ENCODE data around the gene CD74. TPM values are rescaled to one million over a fixed set of nuclear protein-coding genes. Genes with fewer than 3 reads are reported as not detected.

The CD74 gene
- total and polyA plus RNA-seq, 2 of the 13 experiments (the other 11 are each of a cell fraction or from before 2014, with no cell fraction given) = 34.1 to 84.4 TPM

- TF ChIP-seq ZBTB39 (CRISPR knock-in tag; IDR thresholded peaks at IDR 0.05) (0 out of 2 replicates have a peak, but pooled peaks have one; percentile 31), TSC22D2 (CRISPR knock-in tag; IDR thresholded peaks at IDR 0.05; ENCODE audit: borderline replicate concordance) (no peak), GABPB1 (CRISPR knock-in tag; IDR thresholded peaks at IDR 0.05) (peak; percentile 51), EZH2 (conservative IDR thresholded peaks at IDR 0.05; ENCODE audit: low read depth, low read length) (no peak), MXD3 (CRISPR knock-in tag; IDR thresholded peaks at IDR 0.05) (peak; percentile 29; the same call in 1 of the 2 replicates), BCL6 (CRISPR knock-in tag; IDR thresholded peaks at IDR 0.05) (no peak), POLR2A (IDR thresholded peaks at IDR 0.05; ENCODE audit: insufficient read depth in 1 of 2, low read depth in 2 of 2, low read length in 2 of 2) (peak; percentile 81 to 85), KDM6A (CRISPR knock-in tag; IDR thresholded peaks at IDR 0.05; ENCODE audit: low read depth) (0 out of 2 replicates have a peak, but pooled peaks have one; percentile 9), ZNF335 (CRISPR knock-in tag; IDR thresholded peaks at IDR 0.05) (0 out of 2 replicates have a peak, but pooled peaks have one; percentile 27), ZNF431 (CRISPR knock-in tag; IDR thresholded peaks at IDR 0.05; ENCODE audit: borderline replicate concordance, low read depth) (no peak), TRIM22 (IDR thresholded peaks at IDR 0.05) (no peak), ZNF724P (CRISPR knock-in tag; IDR thresholded peaks at IDR 0.05; ENCODE audit: borderline replicate concordance) (no peak), FOXA3 (CRISPR knock-in tag; IDR thresholded peaks at IDR 0.05) (peak; percentile 53), NFE2 (CRISPR knock-in tag; IDR thresholded peaks at IDR 0.05) (no peak), TBX3 (IDR thresholded peaks at IDR 0.05; ENCODE audit: borderline replicate concordance) (no peak), ZNF160 (CRISPR knock-in tag; IDR thresholded peaks at IDR 0.05) (no peak), ZNF841 (CRISPR knock-in tag; IDR thresholded peaks at IDR 0.05; ENCODE audit: borderline replicate concordance) (no peak), CCAR2 (optimal IDR thresholded peaks at IDR 0.05; ENCODE audit: low read depth, low read length) (no peak), KLF9 (CRISPR knock-in tag; IDR thresholded peaks at IDR 0.05; ENCODE audit: low read depth) (no peak), SRSF1 (optimal IDR thresholded peaks at IDR 0.05; ENCODE audit: low read depth, low read length) (peak; percentile 9), ZC3H4 (CRISPR knock-in tag; IDR thresholded peaks at IDR 0.05; ENCODE audit: borderline replicate concordance) (no peak), SP2 (CRISPR knock-in tag; IDR thresholded peaks at IDR 0.05) (no peak), TBL1XR1 (IDR thresholded peaks at IDR 0.05; ENCODE audit: borderline replicate concordance, low read length, partially characterized antibody) (no peak), ZNF652 (CRISPR knock-in tag; IDR thresholded peaks at IDR 0.05; ENCODE audit: borderline replicate concordance, low read depth) (no peak), ZNF17 (CRISPR knock-in tag; IDR thresholded peaks at IDR 0.05) (no peak), RBFOX2 (IDR thresholded peaks at IDR 0.05; ENCODE audit: low read depth, low read length) (no peak), REPIN1 (CRISPR knock-in tag; IDR thresholded peaks at IDR 0.05; ENCODE audit: borderline replicate concordance, low read depth) (no peak), JARID2 (CRISPR knock-in tag; IDR thresholded peaks at IDR 0.05; ENCODE audit: insufficient replicate concordance) (no peak), SP5 (CRISPR knock-in tag; IDR thresholded peaks at IDR 0.05; ENCODE audit: borderline replicate concordance, low read depth) (peak; percentile 62; the same call in 1 of the 2 replicates), FOSL2 (CRISPR knock-in tag; IDR thresholded peaks at IDR 0.05) (0 out of 2 replicates have a peak, but pooled peaks have one; percentile 12)
These were observed 15.6 kb upstream of the CD74 start (continued) for GRCh38 chr5:150428106-150428876.

Measured in HepG2 (cell line).